H9 (cell line): ENCODE data around the gene ZNF619. TPM values are rescaled to one million over a fixed set of nuclear protein-coding genes. Genes with fewer than 3 reads are reported as not detected.

Experiments
- DNase-seq: peaks from one replicate; pipeline ENCODE4 v3.0.0-alpha.2; 2017
- H2AFZ ChIP-seq: one replicate; pipeline ENCODE4 v1.6.1; 2013; ENCODE audit warnings: mild to moderate bottlenecking, low read length, control low read depth, moderate library complexity
- H2AK5ac ChIP-seq: 2 replicates; pipeline ENCODE4 v1.6.1; 2013; ENCODE audit warnings: low read length, control low read depth, mixed read lengths; ENCODE audit not compliant: insufficient read length
- H2BK120ac ChIP-seq: one replicate; pipeline ENCODE4 v1.6.1; 2013; ENCODE audit warnings: low read depth, mild to moderate bottlenecking, low read length, control low read depth, inconsistent platforms; ENCODE audit not compliant: poor library complexity, severe bottlenecking
- H2BK12ac ChIP-seq: 2 replicates; pipeline ENCODE4 v1.6.1; 2013; ENCODE audit warnings: low read length, control low read depth, mixed read lengths, low read depth; ENCODE audit not compliant: insufficient read length
- H2BK15ac ChIP-seq: 2 replicates; pipeline ENCODE4 v1.6.1; 2013; ENCODE audit warnings: low read depth, low read length, control low read depth
- H2BK20ac ChIP-seq: one replicate; pipeline ENCODE4 v1.6.1; 2013; ENCODE audit warnings: low read depth, mild to moderate bottlenecking, low read length, control low read depth, inconsistent platforms; ENCODE audit not compliant: poor library complexity, severe bottlenecking
- H2BK5ac ChIP-seq: 2 replicates; pipeline ENCODE4 v1.6.1; 2013; ENCODE audit warnings: low read length, control low read depth, mixed read lengths; ENCODE audit not compliant: insufficient read length
- H3K14ac ChIP-seq: 2 replicates; pipeline ENCODE4 v1.6.1; 2013; ENCODE audit warnings: low read length, control low read depth; ENCODE audit not compliant: insufficient read depth
- H3K18ac ChIP-seq: 2 replicates; pipeline ENCODE4 v1.6.1; 2013; ENCODE audit warnings: low read depth, mild to moderate bottlenecking, mixed read lengths, low read length, control low read depth; ENCODE audit not compliant: insufficient read length
- H3K23ac ChIP-seq: 2 replicates; pipeline ENCODE4 v1.6.1; 2013; ENCODE audit warnings: low read length, control low read depth, mixed read lengths, low read depth; ENCODE audit not compliant: insufficient read length
- H3K23me2 ChIP-seq: 2 replicates; pipeline ENCODE4 v1.6.1; 2013; ENCODE audit warnings: low read depth, mild to moderate bottlenecking, mixed read lengths, low read length, control low read depth; ENCODE audit not compliant: insufficient read length, poor library complexity, severe bottlenecking
- H3K27ac ChIP-seq: 2 replicates; pipeline ENCODE4 v1.5.1; 2013; ENCODE audit warnings: low read length, control low read depth, mixed read lengths, low read depth; ENCODE audit not compliant: insufficient read length
- H3K27me3 ChIP-seq: 2 replicates; pipeline ENCODE4 v1.6.1; 2013; ENCODE audit warnings: low read length, control low read depth, inconsistent platforms; ENCODE audit not compliant: insufficient read depth
- H3K4ac ChIP-seq: 2 replicates; pipeline ENCODE4 v1.6.1; 2013; ENCODE audit warnings: low read depth, mild to moderate bottlenecking, control low read depth, inconsistent platforms, low read length, moderate library complexity
- H3K4me1 ChIP-seq: 2 replicates; pipeline ENCODE4 v1.6.1; 2013; ENCODE audit warnings: low read length, control low read depth, inconsistent platforms; ENCODE audit not compliant: insufficient read depth
- H3K4me2 ChIP-seq: 2 replicates; pipeline ENCODE4 v1.6.1; 2013; ENCODE audit warnings: low read length, control low read depth, mixed read lengths; ENCODE audit not compliant: insufficient read length, insufficient read depth
- H3K56ac ChIP-seq: 2 replicates; pipeline ENCODE4 v1.6.1; 2013; ENCODE audit warnings: low read depth, mild to moderate bottlenecking, mixed read lengths, low read length, control low read depth; ENCODE audit not compliant: insufficient read length
- H3K79me1 ChIP-seq: 2 replicates; pipeline ENCODE4 v1.6.1; 2013; ENCODE audit warnings: low read depth, mild to moderate bottlenecking, moderate library complexity, low read length, control low read depth, inconsistent platforms; ENCODE audit not compliant: insufficient read depth, poor library complexity, severe bottlenecking
- H3K79me2 ChIP-seq: 2 replicates; pipeline ENCODE4 v1.6.1; 2013; ENCODE audit warnings: low read length, control low read depth, inconsistent platforms; ENCODE audit not compliant: insufficient read depth
- H3K9ac ChIP-seq: 2 replicates; pipeline ENCODE4 v1.6.1; 2013; ENCODE audit warnings: low read length, control low read depth, mixed read lengths; ENCODE audit not compliant: insufficient read length; ENCODE audit errors: extremely low read depth
- H3K9me3 ChIP-seq: one replicate; pipeline ENCODE4 v1.6.1; 2013; ENCODE audit warnings: low read depth, low read length, inconsistent platforms; ENCODE audit not compliant: control insufficient read depth
- H3T11ph ChIP-seq: one replicate; pipeline ENCODE4 v1.6.1; 2013; ENCODE audit warnings: mild to moderate bottlenecking, low read length, control low read depth, inconsistent platforms
- H4K20me1 ChIP-seq: one replicate; pipeline ENCODE4 v1.6.1; 2013; ENCODE audit not compliant: control insufficient read depth, insufficient read length, insufficient read depth
- H4K5ac ChIP-seq: 2 replicates; pipeline ENCODE4 v1.6.1; 2013; ENCODE audit warnings: low read depth, mild to moderate bottlenecking, mixed read lengths, low read length, control low read depth; ENCODE audit not compliant: insufficient read length
- H4K8ac ChIP-seq: replicated peaks from 2 replicates; pipeline ENCODE4 v1.6.1; 2013; ENCODE audit warnings: low read length, control low read depth, mixed read lengths, low read depth; ENCODE audit not compliant: insufficient read length
- H4K91ac ChIP-seq: 2 replicates; pipeline ENCODE4 v1.6.1; 2013; ENCODE audit warnings: low read depth, mild to moderate bottlenecking, moderate library complexity, mixed read lengths, low read length, control low read depth; ENCODE audit not compliant: insufficient read length
- H3K27ac Mint-ChIP-seq, 3 experiments: 2 replicates in 2 of 3; 3 replicates in 1 of 3; pipeline ENCODE4 v1.8.0; 2020 to 2021; ENCODE audit warnings: mixed read lengths in 3 of 3, mild to moderate bottlenecking in 1 of 3, moderate library complexity in 1 of 3
- H3K27me3 Mint-ChIP-seq: 2 replicates; pipeline ENCODE4 v1.8.0; 2021; ENCODE audit warnings: low read depth, mild to moderate bottlenecking, moderate library complexity, mixed read lengths
- H3K36me3 Mint-ChIP-seq, 3 experiments: 2 replicates in 2 of 3; 3 replicates in 1 of 3; pipeline ENCODE4 v1.8.0; 2020 to 2021; ENCODE audit warnings: low read depth in 3 of 3, mixed read lengths in 3 of 3; ENCODE audit not compliant: insufficient read depth in 1 of 3
- H3K4me1 Mint-ChIP-seq, 2 experiments: 2 replicates each; pipeline ENCODE4 v1.8.0; 2020; ENCODE audit warnings: mixed read lengths in 2 of 2
- H3K4me3 Mint-ChIP-seq, 2 experiments: 2 replicates in 1 of 2; 3 replicates in 1 of 2; pipeline ENCODE4 v1.8.0; 2020 to 2021; ENCODE audit warnings: mild to moderate bottlenecking in 2 of 2, mixed read lengths in 2 of 2, moderate library complexity in 1 of 2
- H3K9me3 Mint-ChIP-seq, 2 experiments: 2 replicates in 1 of 2; 3 replicates in 1 of 2; pipeline ENCODE4 v1.8.0; 2020; ENCODE audit warnings: mild to moderate bottlenecking in 2 of 2, mixed read lengths in 2 of 2, moderate library complexity in 1 of 2
- CTCF ChIP-seq: fragments of 200-600 bp; sonication (generic); conservative IDR thresholded peaks from 3 replicates; pipeline ENCODE4 v1.8.0; 2021; ENCODE audit warnings: antibody characterized with exemption, mild to moderate bottlenecking
- WGBS: extraction: QIAGEN DNeasy Blood & Tissue Kit; methylation state at CpG from one replicate; pipeline ENCODE4 v1.1.7; 2013; ENCODE audit warnings: missing lambda C conversion rate, low lambda C conversion rate, mixed read lengths; ENCODE audit not compliant: insufficient read length; ENCODE audit errors: extremely low coverage; 5-methylcytosine and 5-hydroxymethylcytosine counted together
- total RNA-seq: library from RNA; stranded (reverse); gene quantifications from 2 replicates; pipeline ENCODE4 v1.2.1, GENCODE V29; 2021

The ZNF619 gene
- total RNA-seq, 1 experiment from 2014 or later = 4.8 TPM

DNA sequence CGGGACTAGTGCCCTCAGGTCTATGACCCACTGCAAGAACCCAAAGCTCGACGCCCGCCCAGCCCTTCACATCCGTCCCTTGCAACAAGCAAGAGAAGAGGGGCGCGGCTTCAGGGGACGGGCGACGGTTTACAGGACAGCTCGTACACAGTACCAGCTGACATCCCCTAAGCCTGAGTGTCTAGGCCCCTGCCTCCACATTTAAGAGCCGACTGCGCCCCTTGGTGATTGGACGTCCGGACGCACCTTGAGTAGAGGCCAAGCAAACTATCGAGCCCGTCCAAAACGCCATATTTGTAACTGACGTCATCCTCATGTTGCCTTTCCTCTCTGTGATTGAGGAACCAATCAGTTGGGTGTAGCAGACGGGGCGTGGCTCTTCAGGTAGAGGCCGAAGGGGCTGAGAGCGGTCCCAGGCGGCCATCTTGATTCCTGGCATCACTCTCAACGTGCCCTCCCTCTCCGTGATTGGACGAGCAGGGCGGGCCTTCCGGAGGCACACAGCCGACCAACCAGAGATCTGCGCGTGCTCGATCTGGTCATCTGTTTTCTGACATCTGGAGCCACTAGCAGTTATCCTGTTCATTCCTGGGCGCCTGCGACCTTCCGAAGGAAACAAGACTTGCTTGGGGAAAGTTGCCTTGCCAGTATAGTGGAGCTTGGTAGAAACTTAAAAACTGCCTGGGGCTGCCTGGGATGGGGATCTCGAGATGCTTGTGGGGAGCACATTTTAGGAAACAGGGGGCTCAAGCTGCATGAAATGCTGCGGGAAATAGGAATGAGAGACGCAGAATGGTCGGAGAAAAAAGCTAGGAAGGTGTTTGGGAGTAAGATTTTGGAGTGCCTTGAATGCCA, 23.8 kb upstream of the ZNF619 start:
- Mint-ChIP-seq H3K27me3 (peaks cover 3% of the 10 kb centered on the region; the same call in 1 of the 2 replicates), H3K36me3 (peaks cover 5 to 9% (median 6%) of the 10 kb centered on the region in 3 experiments), H3K4me1 (peaks cover 11 to 21% of the 10 kb centered on the region in 2 experiments), H3K27ac (peak overlapping the region; percentile 98 to 99 (median 99)), H3K9me3 (no peaks in the 10 kb centered on the region), H3K4me3 (peak overlapping the region; percentile 86 to 91)
- H3K79me1 ChIP-seq = no peaks in the 10 kb centered on the region
- peak overlapping the region; percentile 90 for H3K18ac ChIP-seq
- H3K79me2 ChIP-seq = peaks cover 7% of the 10 kb centered on the region; the same call in 1 of the 2 replicates
- peak overlapping the region; percentile 82 for H3K14ac ChIP-seq
- H3K23me2 ChIP-seq = peaks cover 11% of the 10 kb centered on the region
- H3K4me1 ChIP-seq = 0 out of 2 replicates have a peak, but pooled peaks cover 2% of the 10 kb centered on the region
- H2BK15ac ChIP-seq = no peak overlapping the region
- H3T11ph ChIP-seq = no peak overlapping the region
- no peaks in the 10 kb centered on the region for H3K9me3 ChIP-seq
- no peak overlapping the region for H3K56ac ChIP-seq
- no peak overlapping the region for H4K91ac ChIP-seq
- no peak overlapping the region for H2BK20ac ChIP-seq
- H3K23ac ChIP-seq = no peak overlapping the region
- peak overlapping the region; percentile 27 for H3K27ac ChIP-seq
- H3K4me2 ChIP-seq = peak overlapping the region; percentile 82
- no peaks in the 10 kb centered on the region for H4K20me1 ChIP-seq
- peak overlapping the region; percentile 34 for H2AFZ ChIP-seq
- no peak overlapping the region; the same call in 1 of the 2 replicates for H3K4ac ChIP-seq
- peak; percentile 100 for DNase-seq
- peak overlapping the region; percentile 87 for H3K9ac ChIP-seq
- no peaks in the 10 kb centered on the region for H3K27me3 ChIP-seq
- H2AK5ac ChIP-seq = no peak overlapping the region
- H2BK12ac ChIP-seq = no peak overlapping the region
- TF ChIP-seq CTCF = no peak
- H4K5ac ChIP-seq = peak overlapping the region; percentile 20
- H2BK120ac ChIP-seq = no peak overlapping the region
- peak overlapping the region; percentile 23 for H2BK5ac ChIP-seq
- H4K8ac ChIP-seq = no peak overlapping the region
- no CpG with 5 or more reads among the region's 41 CpGs for WGBS
